NCI-H69 (cell line): ENCODE data around the gene TTC12.

ENCODE experiments used
- DNase-seq: peaks from one replicate; lab custom pipeline; 2025; lab: John Stamatoyannopoulos, UW

TTC12 gene

DNA sequence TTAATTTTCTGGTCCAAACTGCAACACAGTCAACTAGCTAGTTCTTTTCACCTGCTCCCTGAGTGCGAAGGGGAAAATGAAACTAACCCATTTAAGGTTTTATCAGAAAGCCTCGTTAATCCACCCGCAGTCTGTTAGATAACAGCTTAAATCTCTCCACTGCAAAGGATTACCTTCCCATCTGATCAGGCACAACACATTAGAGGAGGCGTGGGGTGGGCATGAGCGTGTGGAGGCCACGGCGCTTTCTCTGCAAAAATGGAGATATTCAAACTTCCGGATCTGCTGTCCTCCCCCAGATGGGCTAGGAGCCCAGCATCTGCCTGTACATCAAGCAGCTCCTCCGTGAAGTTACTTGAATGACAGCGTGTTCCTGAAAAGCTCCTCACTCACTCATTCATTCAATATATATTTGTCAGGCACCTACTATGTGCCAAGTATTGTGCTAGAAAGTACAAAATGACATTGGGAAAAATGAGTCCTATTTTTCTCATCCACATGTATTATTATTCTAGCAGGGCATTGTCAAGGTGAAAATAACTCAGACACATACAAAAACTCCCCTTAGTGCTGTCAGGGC, 59.7 kb downstream of the TTC12 start:
- DNase-seq: no peak

DNA sequence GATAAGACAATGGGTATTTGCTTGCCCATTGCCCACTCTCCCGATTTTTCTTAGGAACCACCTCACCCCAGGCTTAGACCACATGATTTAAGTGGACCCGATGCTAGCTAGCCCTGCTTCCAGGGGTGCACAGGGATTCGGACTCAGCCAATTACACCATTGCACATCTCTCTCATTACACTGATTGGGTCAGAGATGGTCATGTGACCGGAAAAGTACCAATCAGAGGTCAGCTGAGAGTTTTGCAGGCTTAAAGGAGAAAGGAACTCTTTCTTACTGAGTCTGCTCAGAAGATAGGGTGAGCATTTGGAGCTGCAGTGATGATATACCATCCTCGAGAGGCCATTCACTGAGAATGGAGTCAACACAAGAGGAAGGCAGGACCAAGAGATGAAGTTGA, 61.0 kb downstream of the TTC12 start:
- DNase-seq: no peak

DNA sequence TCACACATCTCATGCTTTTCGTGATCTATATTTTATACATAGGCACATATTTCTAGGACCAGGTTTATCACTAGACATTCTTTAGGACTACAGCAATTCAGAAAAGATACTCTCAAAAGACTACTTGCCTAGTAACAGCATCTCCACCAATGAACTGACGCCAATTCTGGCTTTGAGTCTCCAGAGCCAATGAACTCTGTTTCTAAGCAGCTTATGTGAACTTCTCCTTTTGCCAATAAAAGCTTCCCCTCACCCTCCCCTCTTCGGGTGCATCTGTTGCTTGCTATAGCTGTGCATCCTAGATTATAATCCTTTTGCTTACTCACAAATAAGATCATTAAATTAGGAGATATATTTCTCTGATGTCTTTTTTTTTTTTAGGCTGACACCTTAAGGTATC, 61.8 kb downstream of the TTC12 start:
- DNase-seq: no peak

DNA sequence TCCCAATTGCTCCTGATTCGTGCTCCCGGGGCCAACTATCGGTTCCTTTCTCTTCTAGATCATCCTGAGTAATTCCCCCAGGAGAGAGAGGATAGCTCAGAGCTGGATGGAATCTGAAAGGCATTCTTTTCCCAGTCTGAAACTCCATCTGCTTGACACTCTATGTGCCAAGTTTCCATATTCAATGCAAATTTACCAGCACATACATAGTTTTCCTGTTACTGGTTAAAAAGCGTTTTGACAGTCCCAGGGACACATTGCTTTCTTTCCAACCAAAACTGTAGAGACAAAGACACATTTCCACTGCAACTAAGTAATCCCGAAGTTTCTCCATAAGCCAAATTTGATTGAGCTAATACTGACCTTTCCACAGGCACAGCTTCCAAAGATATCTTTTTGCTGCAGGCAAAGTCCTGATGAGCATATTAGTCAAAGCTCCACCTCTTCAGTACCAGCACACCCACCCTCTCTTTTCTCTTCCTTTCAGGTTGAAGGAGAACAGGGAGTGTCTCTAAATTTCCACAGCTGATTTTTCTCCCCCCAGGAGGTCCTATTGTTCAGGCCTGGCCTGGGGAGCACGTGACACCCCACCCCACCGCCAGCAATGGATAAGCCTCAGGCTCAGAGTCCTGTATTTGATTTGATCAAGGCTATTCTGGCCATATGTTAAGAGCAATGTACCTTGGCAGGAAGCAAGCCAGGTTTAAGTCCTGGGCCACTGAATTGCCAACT, 63.5 kb downstream of the TTC12 start:
- peak; percentile 98 for DNase-seq

DNA sequence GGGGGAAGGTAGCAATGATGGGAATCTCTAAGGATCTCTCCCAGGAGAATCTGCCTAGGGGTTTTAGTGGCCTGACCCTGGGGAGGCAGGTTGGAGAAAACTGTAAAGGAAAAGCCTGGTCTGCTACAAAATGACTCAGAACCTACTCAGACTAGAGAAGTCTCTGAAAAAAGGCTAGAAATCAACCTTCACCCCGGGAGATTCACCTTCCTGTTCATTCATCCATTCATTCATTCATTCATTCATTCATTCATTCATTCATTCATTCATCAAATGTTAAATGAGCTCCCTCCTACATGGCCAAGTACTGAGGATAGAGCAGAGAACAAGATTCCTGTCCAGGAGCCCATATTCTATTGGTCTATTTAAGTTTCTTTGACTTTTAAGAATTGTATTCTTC, 64.3 kb downstream of the TTC12 start:
- no peak for DNase-seq

DNA sequence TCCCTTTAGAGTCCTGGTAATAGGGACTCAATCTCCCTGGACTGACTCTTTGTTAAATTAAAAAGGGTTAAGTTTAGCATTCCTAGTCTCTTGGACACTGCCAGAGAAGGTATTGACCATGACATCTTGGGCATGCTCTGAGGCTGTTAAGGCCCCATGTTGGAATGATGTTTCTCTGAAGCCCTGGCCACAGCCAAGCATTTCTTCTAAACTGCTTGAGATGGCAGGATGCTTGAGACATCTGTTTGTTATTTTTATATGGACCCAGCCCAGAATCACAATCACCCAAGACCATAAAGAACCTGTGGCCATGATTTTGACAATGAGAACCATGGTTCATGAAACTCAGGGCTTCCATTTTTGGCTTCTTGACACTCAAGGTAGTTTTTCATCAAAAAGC, 67.7 kb downstream of the TTC12 start:
- DNase-seq: no peak

DNA sequence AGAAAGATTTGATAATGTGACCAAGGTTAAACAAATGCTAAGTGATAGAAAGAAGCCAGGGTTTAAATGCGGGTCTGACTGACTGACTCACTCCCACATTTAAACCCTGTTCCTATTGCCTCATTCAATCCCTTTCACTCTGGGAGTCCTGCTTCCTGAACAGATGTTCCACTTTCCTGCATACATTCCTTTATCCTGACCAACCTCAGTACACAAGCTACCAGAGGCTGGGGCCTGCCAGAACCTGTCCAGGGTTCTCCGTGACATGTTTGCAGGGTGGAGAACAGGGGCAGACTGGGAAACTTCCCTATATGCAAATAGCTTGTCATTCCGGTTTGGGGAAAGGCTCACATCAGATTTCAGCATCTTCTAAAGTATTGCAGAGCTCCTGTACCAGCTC, 70.2 kb downstream of the TTC12 start:
- DNase-seq: peak; percentile 97

DNA sequence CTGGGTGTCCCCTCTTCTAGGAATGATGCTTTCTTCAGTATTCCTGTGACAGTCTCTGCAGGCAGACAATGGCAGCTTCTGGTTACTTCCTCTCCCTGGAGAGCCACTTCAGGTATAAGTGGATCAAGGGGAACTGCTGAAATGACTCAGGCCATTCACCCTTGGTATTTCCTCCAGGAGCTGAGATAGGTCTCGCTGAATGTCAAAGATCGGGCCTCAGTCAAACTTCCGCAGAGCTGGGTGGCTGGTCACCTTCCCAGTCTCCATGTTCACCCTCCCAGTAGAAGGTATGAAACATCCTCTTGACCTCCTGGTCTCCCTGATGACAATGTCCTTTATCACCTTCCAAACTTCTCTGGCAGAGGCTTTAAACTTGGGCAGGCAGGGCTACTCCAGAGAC, 71.4 kb downstream of the TTC12 start:
- no peak for DNase-seq

DNA sequence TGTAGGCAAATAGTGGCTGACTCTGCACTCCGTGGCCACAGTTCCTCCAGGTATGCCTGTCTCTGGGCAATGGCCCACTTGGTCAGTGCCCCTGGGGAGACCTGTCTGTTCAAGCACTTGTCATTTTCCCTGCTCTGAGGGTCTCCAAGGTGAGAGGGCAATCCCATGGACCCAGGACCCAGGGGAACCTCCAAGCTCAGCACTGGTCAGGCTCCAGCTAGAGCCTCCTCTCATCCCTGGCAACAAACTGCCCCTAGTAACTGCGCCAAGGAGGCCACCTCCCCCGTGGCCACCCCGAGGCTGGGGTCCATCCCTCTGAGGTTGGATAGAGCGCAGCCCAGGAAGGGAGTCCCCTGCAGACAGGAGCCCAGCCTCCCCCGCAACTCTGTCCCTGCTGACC, 72.5 kb downstream of the TTC12 start:
- DNase-seq: no peak

DNA sequence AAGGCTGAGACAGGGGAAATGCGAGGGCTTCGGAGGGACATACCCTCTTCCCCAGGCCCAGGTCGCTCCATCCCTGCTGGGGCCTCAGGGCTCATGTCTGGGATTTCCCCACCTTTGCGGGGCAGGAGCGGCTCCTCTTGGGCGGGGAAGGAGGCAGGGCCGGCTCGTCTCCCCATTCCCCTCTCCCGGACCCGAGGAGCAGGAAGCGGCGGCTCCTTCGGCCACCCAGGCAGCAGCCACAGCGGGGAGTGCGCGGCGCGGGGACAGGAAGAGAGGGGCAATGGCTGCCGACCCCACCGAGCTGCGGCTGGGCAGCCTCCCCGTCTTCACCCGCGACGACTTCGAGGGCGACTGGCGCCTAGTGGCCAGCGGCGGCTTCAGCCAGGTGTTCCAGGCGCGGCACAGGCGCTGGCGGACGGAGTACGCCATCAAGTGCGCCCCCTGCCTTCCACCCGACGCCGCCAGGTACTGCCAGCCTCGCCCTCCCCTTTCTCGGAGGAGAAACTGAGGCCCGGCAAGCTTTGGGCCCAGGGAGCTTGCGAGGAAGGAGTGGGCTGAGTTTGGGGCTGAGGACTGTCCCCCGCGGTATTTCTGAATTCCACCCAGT, 73.3 kb downstream of the TTC12 start, which contains the start of gene ANKK1:
Gene ANKK1, plus strand, starts transcription at position 175 of the 607 bp plus-strand sequence. Its CDS starts 106 bp downstream, at position 281.
- no peak for DNase-seq

DNA sequence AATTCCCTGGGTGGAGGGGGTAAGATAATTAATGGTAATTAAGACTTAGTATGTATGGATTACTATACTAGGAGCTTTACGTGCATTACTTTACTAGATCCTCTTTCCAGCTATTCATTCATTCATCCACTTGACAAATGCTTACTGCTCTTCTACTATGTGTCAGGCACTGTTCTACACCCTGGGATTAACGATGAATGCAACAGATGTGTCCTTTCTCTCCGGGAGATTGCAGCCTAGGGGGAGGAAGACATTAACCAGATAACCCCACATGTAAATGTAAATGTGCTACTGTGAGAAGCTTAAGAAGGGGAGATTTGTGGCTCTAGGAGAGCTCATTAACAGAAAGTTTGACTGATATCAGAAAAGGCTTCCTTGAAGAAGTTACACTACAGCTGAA, 74.9 kb downstream of the TTC12 start:
- peak; percentile 97 for DNase-seq

DNA sequence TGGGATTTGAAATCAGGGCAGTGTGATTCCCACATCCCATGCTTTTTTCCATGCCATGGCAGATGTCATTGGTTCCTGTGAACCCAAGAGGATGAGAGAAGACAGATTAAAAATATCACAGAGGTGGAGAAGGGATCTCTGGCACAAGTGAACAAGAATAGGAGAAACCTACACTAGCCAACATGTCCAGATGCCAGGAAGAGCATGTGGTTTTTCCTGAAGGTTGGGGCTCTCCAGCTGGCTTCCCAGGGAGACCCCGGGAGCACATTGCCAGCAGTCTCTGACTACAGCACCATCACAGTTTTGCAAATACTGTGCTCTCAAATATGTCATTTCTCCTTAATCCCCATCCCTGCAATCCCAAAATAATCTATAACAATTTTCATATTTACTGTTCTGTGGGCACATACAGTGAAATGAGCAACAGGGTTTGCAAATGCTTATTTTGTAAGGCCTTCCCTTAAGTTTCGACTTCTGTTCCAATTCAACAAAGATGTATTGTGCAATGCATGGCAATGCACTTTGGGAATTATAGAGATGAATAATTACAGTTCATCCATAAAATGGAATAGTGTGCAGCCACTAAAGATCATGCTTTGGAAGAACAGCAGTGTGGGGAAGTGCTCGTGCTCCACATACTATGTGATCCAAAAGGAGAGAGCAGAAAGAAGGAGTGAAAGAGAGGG, 78.0 kb downstream of the TTC12 start:
- DNase-seq: peak; percentile 40

DNA sequence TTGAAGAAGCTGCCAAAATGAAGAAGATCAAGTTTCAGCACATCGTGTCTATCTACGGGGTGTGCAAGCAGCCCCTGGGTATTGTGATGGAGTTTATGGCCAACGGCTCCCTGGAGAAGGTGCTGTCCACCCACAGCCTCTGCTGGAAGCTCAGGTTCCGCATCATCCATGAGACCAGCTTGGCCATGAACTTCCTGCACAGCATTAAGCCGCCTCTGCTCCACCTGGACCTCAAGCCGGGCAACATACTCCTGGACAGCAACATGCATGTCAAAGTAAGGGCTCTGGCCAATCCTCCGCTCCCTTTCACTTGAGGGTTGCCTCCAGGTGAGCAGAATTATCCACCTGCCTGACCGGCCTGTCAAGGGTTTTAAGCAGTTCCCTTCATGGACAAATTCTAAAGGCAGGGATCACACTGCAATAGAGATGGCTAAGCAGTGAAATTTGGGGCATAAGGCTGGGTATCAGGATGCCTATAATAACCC, 79.2 kb downstream of the TTC12 start:
- no peak for DNase-seq

DNA sequence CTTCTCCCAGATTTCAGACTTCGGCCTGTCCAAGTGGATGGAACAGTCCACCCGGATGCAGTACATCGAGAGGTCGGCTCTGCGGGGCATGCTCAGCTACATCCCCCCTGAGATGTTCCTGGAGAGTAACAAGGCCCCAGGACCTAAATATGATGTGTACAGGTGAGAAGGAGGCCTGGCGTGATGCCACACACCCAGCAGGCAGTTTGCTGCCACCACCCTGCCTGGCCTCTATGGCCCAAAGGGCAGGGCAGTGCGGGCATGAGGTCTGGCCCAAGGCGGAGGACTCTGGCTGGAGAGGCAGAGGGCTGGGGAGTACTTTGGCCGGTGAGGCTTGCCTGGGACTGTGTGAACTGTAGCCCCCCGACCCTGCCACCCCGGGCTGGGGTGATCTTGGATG, 80.5 kb downstream of the TTC12 start:
- no peak for DNase-seq

DNA sequence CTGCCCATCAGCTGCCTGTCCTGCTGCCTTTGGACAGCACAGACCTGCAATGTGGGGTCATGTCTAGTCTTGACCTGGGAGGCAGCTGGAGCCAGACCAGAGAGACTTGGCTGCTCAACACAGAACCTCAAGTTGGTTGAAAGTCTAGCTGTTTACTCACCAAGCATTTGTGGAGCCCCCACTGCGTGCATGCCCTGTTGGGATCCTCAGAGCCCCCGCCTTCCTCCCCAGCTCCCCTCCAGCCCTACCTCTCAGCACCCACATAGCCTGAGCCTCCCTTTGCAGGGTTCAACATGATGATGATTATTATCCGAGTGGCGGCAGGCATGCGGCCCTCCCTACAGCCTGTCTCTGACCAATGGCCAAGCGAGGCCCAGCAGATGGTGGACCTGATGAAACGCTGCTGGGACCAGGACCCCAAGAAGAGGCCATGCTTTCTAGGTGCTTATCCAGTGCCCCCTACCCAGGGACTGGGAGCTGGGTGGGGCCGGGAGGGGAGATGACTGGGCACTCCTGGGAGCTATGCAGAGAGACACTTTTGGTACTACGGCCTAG, 81.5 kb downstream of the TTC12 start:
- DNase-seq: no peak

DNA sequence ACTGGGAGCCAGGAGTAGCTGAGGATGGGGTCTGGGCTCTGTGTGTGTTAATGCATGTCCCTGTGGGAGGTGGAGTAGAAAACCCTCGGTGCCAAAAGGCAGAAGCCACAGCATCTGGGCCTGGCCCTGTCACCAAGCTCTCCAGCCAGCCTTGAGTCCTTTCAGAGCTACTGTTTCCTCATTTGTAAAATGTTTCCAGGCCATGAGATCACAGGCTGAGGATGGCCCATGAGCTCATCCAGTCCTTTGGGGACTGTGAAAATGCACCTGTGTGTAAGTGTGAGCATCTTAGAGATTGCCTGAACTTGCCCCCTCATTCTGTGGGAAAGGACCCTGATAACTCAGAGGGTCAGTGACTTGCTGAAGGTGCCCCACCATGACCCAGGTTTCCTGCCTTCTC, 82.3 kb downstream of the TTC12 start:
- no peak for DNase-seq

DNA sequence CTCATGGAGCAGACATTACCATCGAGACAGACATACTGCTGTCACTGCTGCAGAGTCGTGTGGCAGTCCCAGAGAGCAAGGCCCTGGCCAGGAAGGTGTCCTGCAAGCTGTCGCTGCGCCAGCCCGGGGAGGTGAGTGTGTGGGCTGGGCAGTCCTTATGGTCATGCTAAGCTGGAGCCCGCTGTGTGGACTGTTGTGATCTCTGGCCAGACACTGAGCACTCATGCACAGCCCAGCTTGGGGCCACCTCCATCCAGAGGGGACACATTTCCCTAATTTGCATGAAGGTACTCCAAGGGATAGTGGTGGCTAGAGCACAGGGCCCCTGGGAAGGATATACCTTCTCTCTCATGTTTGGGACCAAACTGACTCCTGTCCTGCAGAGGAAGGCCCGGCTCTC, 82.8 kb downstream of the TTC12 start:
- no peak for DNase-seq

DNA sequence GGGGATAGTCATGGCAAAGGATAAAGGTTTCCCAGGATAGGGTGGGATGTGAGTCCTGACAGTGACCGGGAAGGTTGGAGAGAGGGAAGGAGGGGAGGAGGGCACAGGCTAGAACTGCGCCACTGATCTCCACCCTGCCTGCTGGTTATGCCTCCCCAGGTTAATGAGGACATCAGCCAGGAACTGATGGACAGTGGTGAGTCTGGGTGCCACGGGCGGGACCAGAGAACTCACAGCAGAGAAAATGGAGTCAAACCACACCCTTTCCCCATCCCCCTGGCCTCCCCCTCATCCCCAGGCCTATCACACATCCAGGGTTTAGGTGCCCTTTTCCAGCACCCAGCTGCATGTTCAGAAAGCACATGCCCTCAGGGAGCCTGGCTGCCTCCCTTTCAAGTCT, 83.4 kb downstream of the TTC12 start:
- DNase-seq: peak; percentile 52

DNA sequence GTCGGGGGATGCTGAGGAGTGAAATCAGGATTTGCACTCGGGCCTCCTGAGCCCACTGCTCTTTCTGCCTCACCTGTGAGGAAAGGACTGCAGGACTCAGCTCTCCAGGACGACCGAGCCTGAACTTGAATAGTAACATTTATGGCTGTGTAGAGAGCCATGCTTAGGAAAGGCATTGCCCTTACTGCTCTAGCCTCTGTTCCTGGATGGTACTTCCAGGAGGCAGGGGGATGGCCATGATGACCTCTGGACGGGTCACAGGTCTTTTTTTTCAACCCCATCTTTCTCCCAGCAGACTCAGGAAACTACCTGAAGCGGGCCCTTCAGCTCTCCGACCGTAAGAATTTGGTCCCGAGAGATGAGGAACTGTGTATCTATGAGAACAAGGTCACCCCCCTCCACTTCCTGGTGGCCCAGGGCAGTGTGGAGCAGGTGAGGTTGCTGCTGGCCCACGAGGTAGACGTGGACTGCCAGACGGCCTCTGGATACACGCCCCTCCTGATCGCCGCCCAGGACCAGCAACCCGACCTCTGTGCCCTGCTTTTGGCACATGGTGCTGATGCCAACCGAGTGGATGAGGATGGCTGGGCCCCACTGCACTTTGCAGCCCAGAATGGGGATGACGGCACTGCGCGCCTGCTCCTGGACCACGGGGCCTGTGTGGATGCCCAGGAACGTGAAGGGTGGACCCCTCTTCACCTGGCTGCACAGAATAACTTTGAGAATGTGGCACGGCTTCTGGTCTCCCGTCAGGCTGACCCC, 84.5 kb downstream of the TTC12 start:
- DNase-seq: no peak

DNA sequence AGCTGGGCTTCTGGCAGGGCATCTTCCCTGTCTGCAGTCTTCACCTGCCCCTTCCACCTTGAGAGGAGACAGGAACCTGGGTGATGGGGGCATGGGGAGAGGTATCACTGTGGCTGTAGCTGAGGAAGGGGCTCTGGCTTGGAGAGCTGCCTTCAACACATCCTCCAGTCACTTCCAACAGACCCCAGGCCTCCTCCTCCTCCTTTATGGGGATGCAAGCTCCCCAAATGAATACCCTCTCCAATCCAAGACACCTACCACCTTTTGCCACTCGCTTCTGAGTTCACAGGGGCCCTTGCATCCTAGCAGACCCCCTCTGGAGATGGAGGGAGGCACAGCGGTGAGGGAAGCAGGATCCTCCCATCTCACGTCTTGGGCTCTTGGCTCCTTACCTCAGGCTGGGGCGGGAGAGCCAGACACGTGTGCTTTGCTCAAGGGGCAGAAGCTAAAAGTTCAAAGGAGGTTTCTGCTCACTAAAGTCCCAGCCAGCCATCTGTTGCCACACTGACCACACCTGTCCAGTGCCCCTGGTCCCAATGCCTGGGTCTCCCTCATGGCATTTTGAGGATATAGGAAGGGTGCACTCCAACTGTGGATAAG, 86.3 kb downstream of the TTC12 start:
- no peak for DNase-seq

DNA sequence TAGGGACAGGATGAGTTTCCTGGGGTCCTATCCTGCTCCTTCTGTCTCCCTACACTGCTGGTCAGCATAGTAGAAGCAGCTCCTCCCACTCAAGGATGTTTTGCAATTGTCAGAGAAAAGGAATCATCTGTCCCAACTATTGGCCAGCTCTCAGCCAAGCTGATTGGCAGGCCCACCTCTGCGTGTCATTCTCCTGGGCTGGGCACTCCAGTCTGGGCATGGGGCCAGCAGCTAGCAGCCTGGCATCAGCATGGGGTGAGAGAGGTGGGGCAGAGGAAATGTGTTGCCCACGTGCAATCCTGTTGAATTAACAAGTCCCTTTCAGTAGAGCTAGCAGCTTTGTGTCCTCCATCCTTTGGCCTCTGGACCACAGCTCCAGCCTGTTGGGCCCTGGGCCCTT, 87.3 kb downstream of the TTC12 start:
- peak; percentile 99 for DNase-seq
